ENCODE results near the gene RNF151.

DNA sequence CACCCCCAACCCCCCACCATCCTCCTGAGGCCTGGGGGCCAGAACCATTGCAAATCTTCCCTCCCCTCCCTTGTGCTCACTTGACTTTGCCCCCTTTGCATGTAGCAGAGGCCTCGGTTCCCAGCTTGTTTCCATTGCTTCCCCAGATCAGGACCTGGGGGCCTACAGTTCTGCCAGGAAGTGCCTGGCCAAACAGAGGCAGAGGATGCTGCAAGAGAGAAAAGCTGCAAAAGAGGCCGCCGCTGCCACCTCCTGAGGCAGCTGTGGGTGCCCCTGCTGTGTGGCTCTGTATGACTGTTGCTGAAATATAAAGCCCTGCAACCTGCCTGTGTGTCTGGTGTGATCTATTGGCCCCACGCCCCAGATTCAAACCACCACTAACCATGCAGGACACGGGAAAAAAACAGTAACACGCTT, 5.0 kb upstream of the RNF151 start:
- TF ChIP-seq PATZ1 (CRISPR knock-in tag; IDR thresholded peaks at IDR 0.05; ENCODE audit: borderline replicate concordance): no peak
- TF ChIP-seq TOX (CRISPR knock-in tag; IDR thresholded peaks at IDR 0.05; ENCODE audit: borderline replicate concordance): no peak
- no peak for TF ChIP-seq ZFP3 (CRISPR knock-in tag; IDR thresholded peaks at IDR 0.05)

Data from SK-N-SH treated with all-trans-retinoic acid at 6 μM for 48 hours (cell line).